ENCODE data around the gene PXYLP1.
A peak's percentile ranks its signal among the peaks of the same experiment; 100 is the strongest.
"Not testable (repeated sequence)": the region's sequence is repeated elsewhere in the genome, so short reads cannot be mapped to it uniquely, and the experiment has no call there.

The PXYLP1 gene, protein sequence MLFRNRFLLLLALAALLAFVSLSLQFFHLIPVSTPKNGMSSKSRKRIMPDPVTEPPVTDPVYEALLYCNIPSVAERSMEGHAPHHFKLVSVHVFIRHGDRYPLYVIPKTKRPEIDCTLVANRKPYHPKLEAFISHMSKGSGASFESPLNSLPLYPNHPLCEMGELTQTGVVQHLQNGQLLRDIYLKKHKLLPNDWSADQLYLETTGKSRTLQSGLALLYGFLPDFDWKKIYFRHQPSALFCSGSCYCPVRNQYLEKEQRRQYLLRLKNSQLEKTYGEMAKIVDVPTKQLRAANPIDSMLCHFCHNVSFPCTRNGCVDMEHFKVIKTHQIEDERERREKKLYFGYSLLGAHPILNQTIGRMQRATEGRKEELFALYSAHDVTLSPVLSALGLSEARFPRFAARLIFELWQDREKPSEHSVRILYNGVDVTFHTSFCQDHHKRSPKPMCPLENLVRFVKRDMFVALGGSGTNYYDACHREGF

DNA sequence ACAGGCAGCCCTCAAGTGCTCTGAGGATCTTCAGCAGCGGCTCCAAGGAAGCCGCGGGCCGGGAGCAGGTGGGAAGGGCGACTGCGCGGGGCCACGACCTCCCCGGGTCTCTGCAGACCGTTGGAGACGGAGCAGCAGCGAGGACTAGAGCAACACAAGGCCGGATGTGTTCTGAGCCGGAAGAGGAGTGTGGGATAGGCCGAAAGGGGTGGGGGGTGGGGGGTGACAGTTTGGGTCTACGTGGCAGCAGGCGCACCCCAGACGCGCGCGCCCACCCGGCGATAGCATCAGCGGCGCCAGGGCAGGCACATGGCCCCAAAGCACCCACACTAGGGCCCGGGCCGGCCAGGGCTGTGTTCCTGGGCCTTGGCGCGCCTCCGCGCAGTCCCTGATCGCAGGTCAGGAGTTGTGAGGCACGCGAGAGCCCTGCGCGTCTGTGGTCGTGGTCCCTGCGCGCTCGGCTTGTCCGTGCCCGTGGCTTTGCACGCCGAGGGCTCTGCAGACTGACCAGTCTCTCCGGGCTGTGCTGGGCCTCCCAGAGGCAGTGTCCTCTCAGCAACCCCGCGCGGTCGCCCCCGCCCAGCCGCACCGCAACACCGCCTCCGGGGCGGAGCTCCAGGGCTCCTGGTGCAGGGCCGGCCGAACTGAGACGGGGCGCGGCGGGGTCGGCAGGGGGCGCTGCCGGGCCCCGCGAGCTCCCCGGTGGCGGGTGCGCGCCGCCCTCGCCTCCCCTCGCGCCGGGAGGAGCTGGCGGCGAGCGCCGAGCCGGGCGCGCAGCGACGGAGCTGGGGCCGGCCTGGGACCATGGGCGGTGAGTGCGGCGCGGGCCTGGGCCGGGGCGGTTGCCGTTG, at the start of gene PXYLP1:
PXYLP1 (plus strand) TSS at position 725 of the 851 bp plus-strand sequence. CDS start 28,351 bp downstream, outside the sequence.
- peak; percentile 80 to 81 for DNase-seq (ENCODE audit: low read depth in 1 of 2, low spot score in 1 of 2)

DNA sequence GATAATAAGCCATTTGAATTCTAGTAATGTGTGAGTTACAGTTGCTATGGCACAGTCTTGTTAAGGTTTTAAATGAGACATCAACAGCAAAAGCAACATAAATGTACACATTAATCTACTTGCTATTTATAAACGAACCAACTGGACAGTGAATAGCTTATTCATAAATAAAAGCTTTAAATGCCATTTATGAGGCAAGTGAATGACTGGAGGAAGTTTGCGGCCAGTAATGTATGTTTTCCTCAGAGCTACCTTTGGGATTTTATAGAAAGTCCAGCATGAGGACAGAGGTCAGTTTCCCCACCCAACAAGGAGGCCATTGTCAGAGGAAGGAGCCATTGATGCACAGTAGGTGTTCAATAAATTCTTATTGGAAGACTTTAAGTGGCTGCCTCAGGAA, 48.0 kb upstream of the PXYLP1 start:
- DNase-seq (ENCODE audit: low read depth in 1 of 2, low spot score in 1 of 2): no peak

DNA sequence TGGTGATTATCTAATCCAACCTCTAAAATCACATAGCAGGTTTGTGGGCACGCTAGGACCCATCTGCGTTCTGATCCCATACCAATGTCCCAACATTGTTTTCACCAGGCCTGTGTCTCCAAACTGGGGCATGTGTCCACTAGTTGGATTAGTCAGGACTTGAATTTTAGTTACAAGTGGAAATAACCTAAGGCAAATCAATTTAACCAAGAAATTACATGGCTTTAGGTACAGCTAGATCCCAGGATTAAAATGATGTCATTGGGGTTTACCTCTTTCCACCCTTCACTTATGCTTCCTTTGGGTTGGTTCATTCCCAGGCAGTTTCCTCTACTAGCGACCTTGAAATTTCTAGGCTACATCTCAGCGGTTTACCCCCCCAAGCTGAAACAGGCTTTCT, 47.2 kb upstream of the PXYLP1 start:
- no peak for DNase-seq (ENCODE audit: low read depth in 1 of 2, low spot score in 1 of 2)

DNA sequence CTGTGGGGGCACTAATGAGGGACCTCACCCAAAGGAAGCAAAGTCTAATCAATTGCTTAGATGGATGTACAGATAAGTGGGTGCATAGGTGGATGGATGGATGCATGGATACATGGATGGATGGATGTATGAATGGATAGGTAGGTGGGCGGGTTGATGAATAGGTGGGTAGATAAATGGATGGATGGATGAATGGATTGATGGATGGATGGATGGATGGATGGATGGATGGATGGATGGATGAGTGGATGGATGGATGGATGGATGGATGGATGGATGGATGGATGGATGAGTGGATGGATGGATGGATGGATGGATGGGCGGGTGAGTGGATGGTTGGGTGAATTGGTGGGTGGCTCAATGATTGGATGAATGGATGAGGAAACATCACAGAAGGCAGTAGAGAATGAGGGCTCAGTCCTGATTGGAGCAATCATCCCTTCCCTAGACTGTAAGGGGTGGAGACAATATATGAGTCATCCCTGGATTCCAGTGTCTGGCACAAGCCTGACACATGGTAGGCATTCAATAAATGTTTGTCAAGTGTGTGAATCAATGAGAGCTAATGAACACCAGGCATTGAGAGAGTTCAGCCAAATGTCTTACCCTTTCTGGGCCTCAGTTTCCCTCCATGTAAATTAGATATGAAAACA, 40.4 kb upstream of the PXYLP1 start:
- no peak for DNase-seq (ENCODE audit: low read depth in 1 of 2, low spot score in 1 of 2)

DNA sequence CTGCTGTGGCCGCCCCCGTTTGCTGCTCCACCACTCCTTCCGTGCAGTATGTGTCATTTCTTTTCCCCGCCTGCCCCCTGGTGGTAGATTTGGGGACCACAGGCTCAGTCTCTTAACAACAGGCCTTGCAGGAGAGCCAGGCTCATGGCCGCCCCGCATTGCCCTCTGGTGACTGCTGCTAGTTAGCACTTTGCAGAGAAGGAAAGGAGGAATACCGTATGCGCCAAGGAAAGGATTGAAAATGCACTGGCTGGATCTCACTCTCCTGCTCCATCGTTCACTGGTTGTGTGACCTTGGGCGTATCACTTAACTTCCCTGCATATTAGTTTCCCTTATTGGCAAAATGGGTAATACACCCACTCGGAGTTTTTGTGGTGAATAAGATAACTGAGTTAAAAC, 39.3 kb upstream of the PXYLP1 start:
- DNase-seq (ENCODE audit: low read depth in 1 of 2, low spot score in 1 of 2): peak; percentile 97 to 99

DNA sequence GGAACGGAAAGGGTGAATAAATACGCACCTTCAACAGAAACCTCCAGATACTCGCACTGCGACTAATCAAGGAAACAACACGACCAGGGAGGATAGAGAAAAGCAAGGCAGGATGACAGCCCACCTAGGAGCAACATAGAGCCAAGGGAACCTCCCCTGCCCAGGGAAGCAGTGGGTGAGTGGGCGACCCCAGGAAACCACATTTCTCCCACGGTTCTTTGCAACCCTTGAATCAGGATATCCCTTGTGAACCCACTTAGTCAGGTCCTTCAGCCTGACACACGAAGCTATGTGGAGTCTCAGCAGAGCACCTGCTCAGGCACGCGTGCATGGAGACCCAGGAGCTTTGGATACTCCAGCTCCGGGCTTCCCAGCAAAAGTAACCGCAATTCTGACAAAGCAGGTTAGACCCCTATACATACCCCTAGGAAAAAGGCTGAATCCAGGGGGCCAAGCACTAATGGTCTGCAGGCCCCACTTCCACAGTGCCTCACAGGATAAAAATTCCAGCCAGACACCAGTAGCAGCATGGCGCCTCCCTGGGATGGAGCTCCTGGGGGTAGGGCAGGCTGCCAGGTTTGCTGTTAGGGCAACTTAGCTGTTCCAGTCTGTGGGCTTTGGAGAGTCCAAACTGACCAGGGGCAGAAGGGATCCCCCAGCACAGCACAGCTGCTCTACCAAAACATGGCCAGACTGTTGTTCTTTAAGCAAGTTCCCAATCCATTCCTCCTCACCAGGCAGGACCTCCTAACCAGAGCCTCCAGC, 38.4 kb upstream of the PXYLP1 start:
- no peak for DNase-seq (ENCODE audit: low read depth in 1 of 2, low spot score in 1 of 2)

DNA sequence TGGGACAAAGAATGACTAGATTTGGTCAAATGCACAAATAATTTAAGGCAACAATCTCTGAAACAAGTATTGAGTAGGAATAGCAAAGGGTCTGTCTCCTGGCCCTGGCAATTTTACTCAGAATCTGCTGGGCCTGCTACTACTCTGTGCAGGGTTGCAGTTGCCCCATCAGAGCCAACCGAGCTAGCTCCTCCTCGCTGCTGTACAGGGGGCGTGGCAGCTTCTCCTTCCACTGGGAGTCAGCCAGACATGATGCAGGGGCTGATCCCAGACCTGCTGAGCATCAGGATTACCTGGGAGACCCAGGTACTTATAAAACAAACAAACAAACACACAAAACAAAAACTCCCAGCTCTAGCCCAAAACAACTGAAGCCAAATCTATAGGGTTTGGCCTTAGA, 30.5 kb upstream of the PXYLP1 start:
- no peak for DNase-seq (ENCODE audit: low read depth in 1 of 2, low spot score in 1 of 2)

DNA sequence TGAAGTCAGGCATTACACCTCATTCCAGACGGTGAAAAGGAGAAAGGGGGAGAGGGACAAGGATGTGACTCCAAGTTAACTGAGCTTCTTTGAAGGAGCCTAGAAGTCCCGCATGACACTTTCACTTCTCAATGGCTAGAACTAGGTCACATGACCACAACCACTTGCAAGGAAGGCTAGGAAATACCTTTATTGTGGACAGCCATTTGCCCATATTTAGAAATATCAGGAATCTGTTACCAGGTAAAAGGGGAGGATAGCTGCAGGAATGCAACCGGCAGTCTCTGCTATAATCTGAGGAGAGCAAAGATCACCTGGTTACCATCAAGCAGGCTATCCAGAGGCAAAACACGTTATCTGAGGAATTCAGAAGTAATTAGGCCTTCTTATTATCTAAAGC, 28.9 kb upstream of the PXYLP1 start:
- DNase-seq (ENCODE audit: low read depth in 1 of 2, low spot score in 1 of 2): no peak

DNA sequence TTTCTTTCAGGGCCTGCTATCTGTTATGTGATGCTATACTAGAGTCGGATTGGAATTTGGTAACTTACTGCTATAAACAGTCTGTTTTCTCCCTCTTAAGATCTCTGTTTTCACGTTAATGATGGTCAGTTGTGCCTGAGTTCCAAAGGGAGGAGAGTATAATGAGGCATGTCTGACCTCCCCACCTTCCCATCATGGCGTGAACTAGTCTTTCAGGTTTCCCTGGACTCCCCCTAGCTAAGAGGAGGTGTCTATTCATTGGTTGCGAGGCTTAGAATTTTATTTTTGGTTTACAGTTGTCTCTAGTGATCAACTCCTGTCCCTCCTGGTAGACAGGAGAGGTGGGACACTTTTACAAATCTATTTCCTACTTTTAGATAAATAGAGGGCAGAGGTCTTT, 27.8 kb upstream of the PXYLP1 start:
- no peak for DNase-seq (ENCODE audit: low read depth in 1 of 2, low spot score in 1 of 2)

DNA sequence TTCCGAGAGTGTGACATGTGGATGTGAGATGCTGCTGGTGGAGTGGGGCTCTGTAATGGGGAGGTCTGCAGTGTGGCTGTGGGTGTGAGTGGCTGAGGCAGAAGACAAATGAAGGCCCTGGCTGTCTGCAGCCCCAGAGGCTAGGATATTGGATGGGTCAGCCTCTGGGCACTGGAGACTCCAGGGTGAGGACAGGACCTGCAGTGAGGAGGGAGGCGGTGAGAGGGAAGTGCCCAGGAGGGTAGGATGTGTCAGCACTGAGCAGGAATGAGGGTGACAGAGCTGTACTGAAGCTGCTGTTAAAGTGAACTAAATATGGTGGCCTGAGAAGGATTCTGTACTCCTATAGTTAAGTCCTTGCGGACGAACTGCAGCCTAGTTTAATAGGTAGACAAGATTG, 27.3 kb upstream of the PXYLP1 start:
- DNase-seq (ENCODE audit: low read depth in 1 of 2, low spot score in 1 of 2): no peak

DNA sequence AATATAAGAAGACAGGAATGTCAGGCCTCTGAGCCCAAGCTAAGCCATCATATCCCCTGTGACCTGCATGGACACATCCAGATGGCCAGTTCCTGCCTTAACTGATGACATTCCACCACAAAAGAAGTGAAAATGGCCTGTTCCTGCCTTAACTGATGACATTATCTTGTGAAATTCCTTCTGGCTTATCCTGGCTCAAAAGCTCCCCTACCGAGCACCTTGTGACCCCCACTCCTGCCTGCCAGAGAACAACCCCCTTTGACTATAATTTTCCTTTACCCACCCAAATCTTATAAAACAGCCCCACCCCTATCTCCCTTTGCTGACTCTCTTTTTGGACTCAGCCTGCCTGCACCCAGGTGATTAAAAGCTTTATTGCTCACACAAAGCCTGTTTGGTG, 20.3 kb upstream of the PXYLP1 start:
- DNase-seq (ENCODE audit: low read depth in 1 of 2, low spot score in 1 of 2): not testable (repeated sequence)

DNA sequence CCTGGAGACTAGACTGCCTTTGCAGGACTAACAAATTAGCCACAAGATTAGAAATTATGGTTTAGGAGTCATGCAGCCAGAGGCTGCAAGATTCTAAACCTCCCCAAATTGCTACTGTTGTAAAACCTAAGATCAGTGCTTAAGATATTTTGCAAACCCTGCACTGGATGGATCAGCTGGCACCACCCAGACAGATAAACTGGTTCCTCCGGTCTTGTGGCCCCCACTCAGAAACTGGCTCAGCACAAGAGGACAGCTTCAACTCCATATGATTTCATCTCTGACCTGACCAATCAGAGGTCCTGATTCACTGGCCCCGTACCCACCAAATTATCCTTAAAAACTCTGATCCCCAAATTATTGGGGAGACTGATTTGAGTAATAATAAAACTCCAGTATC, 19.5 kb upstream of the PXYLP1 start:
- no peak for DNase-seq (ENCODE audit: low read depth in 1 of 2, low spot score in 1 of 2)

DNA sequence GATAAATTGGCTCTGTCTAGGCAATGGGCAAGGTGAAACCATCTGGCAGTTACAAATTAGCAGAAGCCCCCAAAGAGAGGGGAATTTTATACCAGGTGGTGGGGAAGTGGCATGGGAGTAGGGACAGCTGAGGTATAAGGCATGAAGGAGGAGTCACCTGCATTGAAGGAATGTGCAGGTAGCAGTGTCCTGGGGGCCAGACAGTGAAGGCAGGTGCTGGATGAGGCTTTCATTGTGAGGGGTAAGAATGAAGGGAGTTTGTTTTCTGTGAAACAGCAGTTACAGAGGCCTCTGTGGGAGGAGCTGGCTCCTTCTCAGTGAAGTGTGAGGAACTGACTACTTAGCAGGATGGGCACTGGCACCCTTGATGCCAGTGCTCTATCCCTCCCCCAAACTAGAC, 19.1 kb upstream of the PXYLP1 start:
- DNase-seq (ENCODE audit: low read depth in 1 of 2, low spot score in 1 of 2): no peak

DNA sequence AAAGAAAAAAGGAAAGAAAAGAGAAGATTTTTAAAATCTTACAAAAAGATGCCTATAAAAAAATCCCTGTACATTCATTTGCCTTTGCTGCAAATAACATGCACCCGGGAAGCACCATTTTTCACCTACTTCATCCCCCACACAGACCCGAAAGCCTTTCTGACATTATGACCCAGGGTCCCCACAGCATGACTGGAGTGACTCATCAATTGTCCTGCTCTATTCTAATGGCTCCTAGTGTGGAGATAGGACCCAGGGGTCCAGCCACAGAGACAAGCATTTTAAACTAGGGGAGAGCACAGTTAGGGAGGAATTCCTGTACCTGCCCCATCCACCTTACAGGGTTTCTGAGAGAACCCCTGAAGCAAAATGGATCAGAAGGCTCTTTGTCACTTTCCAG, 14.7 kb upstream of the PXYLP1 start:
- no peak for DNase-seq (ENCODE audit: low read depth in 1 of 2, low spot score in 1 of 2)

DNA sequence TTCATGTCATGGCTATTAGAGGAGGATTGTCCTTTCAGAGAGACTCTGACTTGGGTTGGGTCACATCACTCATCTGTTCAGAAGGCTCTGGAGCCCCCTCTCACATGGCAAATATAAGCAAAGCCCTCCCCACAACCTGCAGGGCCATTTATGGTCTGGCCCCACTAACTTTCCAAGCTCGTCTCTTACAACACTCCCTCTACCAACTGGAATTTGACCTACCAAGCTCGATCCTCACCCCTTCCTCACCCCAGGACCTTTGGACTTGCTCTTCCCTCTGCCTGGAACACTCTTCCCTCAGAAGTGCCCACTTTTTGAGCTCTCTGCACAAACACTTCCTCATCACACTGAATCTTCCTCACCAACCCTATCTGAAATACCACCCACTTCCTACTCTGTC, 14.2 kb upstream of the PXYLP1 start:
- DNase-seq (ENCODE audit: low read depth in 1 of 2, low spot score in 1 of 2): no peak

DNA sequence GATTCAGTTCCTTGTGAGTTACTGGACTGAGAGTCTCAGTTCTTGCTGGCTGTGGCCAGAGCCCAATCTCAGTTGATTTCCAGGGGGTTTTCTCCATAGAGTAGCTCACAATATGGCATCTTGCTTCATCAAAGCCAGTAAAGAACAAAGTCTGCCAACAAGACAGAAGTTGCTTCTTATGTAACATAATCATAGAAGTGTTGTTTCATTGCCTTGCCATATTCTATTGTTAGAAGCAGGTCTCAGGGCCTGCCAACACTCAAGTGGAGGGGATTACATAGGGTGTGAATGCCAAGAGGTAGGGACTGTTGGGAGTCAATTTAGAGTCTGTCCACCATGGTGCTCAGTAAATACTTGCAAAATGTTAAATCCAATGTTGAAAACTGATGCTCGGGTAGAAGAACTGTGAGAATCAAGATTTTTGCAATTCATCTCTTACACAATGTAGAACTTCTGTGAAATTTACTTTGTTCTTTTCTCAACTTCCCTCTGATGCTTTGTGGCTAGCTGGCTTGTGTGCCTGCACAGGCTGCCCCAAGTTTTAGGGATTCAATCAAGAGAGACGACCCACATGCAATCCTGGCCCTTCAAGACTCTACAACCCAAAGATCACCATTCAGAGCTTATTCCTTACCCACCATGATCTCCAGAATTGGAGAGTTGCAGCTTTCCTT, 13.3 kb upstream of the PXYLP1 start:
- no peak for DNase-seq (ENCODE audit: low read depth in 1 of 2, low spot score in 1 of 2)

DNA sequence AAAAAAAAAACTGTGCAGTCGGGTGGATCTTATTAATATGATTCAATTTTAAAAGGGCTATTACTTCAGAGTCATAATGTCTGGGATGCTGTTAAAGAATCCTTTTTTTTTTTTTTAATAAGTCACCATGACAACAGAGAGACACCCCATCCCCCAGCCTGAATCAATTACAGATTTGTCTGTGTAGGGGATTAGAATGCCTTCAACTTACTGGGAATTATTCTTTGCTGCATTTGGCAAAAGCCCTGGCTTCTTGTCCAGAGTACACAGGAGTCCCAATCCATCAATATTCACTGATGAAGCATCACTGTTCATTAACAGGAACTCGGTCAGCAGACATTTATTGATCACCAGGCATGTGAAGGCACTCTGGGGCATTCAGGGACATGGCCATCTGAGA, 12.7 kb upstream of the PXYLP1 start:
- DNase-seq (ENCODE audit: low read depth in 1 of 2, low spot score in 1 of 2): no peak

DNA sequence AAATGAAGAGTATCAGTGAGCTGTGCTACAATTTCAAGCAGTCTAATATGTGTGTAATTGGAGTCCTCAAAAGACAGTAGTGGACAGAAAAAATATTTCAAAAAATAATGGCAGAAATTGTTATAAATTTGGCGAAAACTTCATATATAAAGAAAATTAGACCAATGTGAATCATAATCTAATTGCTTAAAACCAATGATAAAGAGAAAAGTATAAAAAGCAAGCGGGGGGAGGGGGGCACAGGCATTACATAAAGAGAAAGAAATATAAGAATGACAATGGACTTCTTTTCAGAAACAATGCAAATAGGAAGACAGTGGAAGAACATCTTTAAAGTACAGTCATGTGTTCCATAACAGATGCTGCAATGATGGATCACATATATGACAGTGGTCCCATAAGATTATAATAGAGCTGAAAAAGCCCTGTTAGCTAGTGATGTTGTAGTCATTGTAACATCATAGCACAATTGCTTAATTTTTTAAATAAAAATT, 7.9 kb upstream of the PXYLP1 start:
- DNase-seq (ENCODE audit: low read depth in 1 of 2, low spot score in 1 of 2): no peak

DNA sequence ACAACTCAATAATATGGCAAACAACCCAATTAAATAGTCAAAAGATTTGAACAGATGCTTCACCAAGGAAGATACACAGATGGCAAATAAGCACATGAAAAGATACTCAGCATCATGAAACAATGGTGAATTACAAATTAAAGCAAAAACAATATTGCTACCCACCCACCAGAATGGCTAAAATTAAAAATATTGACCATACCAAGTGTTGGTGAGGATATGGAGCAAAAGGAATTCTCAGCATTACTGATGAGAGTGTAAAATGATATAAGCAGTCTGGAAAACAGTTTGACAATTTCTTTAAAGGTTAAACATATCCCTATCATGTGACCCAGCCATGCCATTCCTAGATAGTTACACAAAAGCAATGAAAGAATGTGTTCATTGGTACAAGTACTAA, 5.7 kb upstream of the PXYLP1 start:
- no peak for DNase-seq (ENCODE audit: low read depth in 1 of 2, low spot score in 1 of 2)

DNA sequence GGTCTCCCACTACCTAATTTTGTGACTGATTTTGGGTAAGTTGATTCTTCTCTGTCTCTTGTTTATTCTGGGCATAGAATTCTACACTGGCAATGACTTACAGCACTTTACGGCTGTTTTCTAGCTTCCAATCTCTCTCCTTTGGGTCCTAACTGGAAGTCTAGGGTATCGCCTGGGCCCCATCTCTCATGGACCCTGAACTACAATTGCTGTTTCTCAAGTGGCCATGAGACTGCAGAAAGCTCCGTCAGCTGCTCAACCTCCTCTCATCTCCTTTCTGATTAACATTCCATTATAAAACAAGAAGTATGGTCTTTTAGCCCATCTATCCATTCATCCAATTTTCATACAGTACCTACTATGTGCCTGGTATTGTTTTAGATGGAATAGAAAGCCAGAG, 4.4 kb upstream of the PXYLP1 start:
- no peak for DNase-seq (ENCODE audit: low read depth in 1 of 2, low spot score in 1 of 2)

All from activated CD4-positive, alpha-beta T cell treated with anti-CD3 and anti-CD28 coated beads, Interleukin-2, amount 50 U/mL, for 24 hours (primary cell).